HG02884 (cell line): Measurements from ENCODE around the gene ANKRD35.
"Not testable (repeated sequence)": the region's sequence is repeated elsewhere in the genome, so short reads cannot be mapped to it uniquely, and the experiment has no call there.

Experiments used
- ATAC-seq: cut with Tn5 transposase; IDR thresholded peaks from one replicate; pipeline ENCODE4 v1.9.1; 2021; ENCODE audit warnings: mild to moderate bottlenecking, moderate library complexity; ENCODE audit not compliant: unreplicated experiment

ANKRD35 gene

DNA sequence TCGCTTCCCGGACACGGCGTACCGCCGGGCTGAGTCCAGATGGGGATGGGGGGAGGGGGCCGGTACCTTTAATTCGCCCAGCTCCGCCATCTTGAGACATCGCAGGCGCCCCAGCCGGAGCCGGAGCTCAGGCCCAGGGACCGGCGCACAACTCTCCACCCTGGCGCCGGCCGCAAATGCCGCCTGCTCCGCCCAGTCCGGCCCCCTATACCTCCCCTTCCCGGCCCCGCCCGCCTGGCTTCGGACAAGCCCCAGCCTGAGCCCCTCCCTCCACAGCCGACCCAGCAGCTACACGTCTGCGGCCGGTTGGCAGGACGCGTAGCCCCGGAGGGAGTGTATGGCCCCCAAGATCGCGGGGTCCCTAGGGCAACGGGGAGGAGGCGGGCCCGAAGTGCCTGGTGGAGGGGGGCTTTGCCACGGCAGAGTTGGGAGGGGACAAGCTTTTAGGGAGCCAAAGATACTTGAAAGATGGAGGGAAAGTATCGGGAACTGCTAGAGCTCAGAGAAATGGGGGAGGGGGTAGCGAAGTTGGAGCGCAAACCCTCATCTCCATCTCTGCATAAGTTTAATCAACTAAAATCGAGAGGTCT is 26.7 kb downstream of the ANKRD35 start, which contains the start of gene PIAS3:
TSS of gene PIAS3 (minus strand) at position 181 of the 590 bp plus-strand sequence. CDS start at position 90, 91 bp downstream.
- ATAC-seq, result peak; percentile 72

GRCh38 chr1:145858238-145858900 is 27.3 kb downstream of the ANKRD35 start:
- peak; percentile 15 for ATAC-seq

- ATAC-seq, result no peak
Observed at GRCh38 chr1:145857170-145857569, 28.5 kb downstream of the ANKRD35 start.

GRCh38 chr1:145855426-145855948 is 30.2 kb downstream of the ANKRD35 start:
- ATAC-seq, result no peak

DNA sequence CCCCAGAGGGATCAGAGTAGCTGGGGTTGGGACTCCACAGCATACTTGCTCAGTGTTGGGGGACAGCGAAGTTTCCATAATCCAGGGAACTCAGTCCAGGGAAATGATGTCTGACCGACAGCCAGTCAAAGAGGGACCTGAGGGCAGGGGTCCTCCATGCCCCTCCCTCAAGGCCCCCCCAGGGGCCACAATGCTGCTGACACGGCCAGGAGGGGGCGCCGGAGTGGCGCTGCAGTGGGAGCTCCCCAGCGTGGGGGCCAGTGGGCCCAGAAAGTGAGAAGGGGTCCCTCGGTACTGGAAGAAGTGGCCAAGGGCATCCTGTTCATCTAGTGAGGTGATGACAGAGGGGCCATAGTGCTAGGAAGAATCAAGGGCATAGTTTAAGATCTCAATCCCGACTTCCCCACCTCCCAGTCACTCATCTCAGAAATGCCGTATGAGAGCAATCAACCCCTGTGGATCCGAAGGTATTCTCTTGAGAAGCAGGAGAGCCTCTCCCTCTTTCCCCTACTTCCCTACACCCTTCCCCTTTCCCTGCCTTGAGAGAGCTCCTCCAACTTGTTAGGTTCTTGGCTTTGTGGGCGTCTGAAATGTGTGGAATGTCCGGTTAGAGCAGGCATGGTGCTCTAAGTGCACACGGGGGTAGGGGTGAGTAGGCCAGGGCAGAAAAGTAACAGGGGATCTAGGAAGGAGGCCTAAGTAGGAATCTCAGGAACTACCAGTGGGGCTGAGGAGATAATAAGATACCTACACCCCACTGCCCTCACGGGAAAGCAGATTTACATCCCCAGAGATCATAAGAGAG is 36.1 kb downstream of the ANKRD35 start:
- ATAC-seq, result no peak

GRCh38 chr1:145847827-145848226 is 37.8 kb downstream of the ANKRD35 start:
- ATAC-seq, result no peak

GRCh38 chr1:145846201-145846612 is 39.5 kb downstream of the ANKRD35 start:
- no peak for ATAC-seq

- peak; percentile 53 for ATAC-seq
Observed at GRCh38 chr1:145845514-145846161, 40.0 kb downstream of the ANKRD35 start, which contains the start of gene NUDT17. Gene NUDT17 (plus strand): TSS chr1:145845630. CDS start chr1:145845641, 11 bp downstream.

- peak; percentile 64 for ATAC-seq
Observed at GRCh38 chr1:145845144-145845513, 40.5 kb downstream of the ANKRD35 start.

DNA sequence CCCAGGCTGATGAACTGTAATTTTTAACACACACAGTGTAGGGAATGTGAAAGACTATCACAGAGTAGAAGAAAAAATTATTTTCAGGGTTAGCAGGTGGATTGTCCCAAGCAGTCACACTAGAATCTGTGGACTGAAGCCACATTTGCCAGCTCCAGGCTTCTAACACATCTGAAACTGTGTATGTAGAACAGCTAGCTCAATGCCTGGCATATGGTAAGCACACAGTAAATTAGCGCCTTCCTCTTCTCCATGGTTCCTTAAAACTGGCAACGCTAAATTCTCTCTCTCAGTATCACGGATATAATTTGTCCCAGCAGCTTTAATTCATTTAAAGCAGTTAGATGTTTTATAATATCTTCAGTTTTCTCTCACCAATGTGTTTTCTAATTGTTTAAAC is 42.6 kb downstream of the ANKRD35 start:
- no peak for ATAC-seq

DNA sequence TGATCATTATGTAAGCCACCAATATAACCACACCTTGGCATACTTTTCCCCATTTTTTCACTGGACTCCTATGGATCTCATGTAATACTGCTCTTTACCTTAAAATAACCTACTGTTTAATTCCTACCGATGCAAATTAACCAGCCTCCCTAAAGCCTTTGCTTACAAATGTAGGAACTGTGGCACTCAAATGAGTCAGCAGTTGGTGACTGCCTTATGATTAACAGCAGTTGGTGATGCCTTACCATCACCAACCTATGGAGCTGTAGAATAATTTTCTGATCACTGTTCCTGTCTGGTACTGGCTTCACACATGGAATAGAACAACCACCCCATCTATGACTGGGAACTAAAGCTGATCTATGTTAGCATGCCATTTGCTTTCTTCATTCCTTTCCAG is 48.0 kb downstream of the ANKRD35 start:
- ATAC-seq, result no peak

- not testable (repeated sequence) for ATAC-seq
Observed at GRCh38 chr1:145830810-145831209, 54.9 kb downstream of the ANKRD35 start.

- no peak for ATAC-seq
Observed at GRCh38 chr1:145828367-145829026, 57.2 kb downstream of the ANKRD35 start.

- no peak for ATAC-seq
Observed at GRCh38 chr1:145827966-145828365, 57.7 kb downstream of the ANKRD35 start.

GRCh38 chr1:145826030-145826429 is 59.6 kb downstream of the ANKRD35 start:
- ATAC-seq, result no peak

DNA sequence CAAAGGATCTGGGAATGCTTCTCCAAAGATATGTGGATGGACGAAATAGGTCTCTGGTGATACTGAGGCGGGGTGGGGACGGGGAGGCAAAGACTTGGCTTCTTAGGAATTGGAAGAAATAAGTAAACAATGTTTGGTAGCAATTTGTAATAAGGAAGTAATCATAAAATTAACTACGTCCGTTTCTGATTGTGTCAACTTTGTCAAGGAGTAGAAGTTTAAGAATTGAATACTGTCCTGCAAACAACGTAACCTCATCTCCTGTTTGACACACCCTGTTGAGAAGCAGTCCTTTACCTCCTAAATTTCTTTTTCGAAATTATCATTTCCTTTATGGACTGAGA is 61.2 kb downstream of the ANKRD35 start:
- ATAC-seq, result no peak

GRCh38 chr1:145823565-145824498 is 61.8 kb downstream of the ANKRD35 start, which contains the start of the genes POLR3C and RNF115:
Gene POLR3C (plus strand): TSS chr1:145824200. CDS start chr1:145825777, 1,577 bp downstream.
Gene RNF115 (minus strand): TSS chr1:145824095. CDS start chr1:145823873, 222 bp downstream.
- ATAC-seq, result peak; percentile 82

- ATAC-seq, result not testable (repeated sequence)
Observed at GRCh38 chr1:145822779-145823331, 62.8 kb downstream of the ANKRD35 start.

- ATAC-seq, result not testable (repeated sequence)
Observed at GRCh38 chr1:145818095-145818494, 67.6 kb downstream of the ANKRD35 start.
